BJ (cell line): ENCODE results near the gene ATP6V0E1. TPM values are rescaled to one million over a fixed set of nuclear protein-coding genes. Genes with fewer than 3 reads are reported as not detected.

Experiments
- CTCF ChIA-PET: fragments of 350-600 bp; formaldehyde crosslinking; extraction: SDS; loops from one replicate; lab custom pipeline; 2021; ENCODE audit warnings: antibody characterized with exemption, inconsistent platforms; lab: Yijun Ruan, JAX
- POLR2A ChIA-PET: fragments of 300-600 bp; sonication (Branson Sonifier 250); formaldehyde crosslinking; extraction: SDS; loops from one replicate; lab custom pipeline; 2021; ENCODE audit warnings: antibody characterized with exemption; lab: Charles Lee
- DNase-seq: peaks from one replicate; pipeline ENCODE4 v3.0.0-alpha.2; 2011; ENCODE audit warnings: low read depth
- H3K27me3 ChIP-seq: 2 replicates; pipeline ENCODE4 v1.6.0; 2011; ENCODE audit warnings: low read length; ENCODE audit not compliant: control insufficient read depth, insufficient read depth
- H3K36me3 ChIP-seq: 2 replicates; pipeline ENCODE4 v1.5.1; 2011; ENCODE audit warnings: low read length; ENCODE audit not compliant: control insufficient read depth, insufficient read depth
- H3K4me3 ChIP-seq: 2 replicates; pipeline ENCODE4 v1.5.1; 2011; ENCODE audit warnings: low read depth, mild to moderate bottlenecking, control low read depth, low read length
- CTCF ChIP-seq: IDR thresholded peaks from 2 replicates; pipeline ENCODE4 v1.5.1; 2011; ENCODE audit warnings: low read depth, mild to moderate bottlenecking, control low read depth, inconsistent platforms, low read length, moderate library complexity; ENCODE audit not compliant: insufficient read depth
- polyA plus RNA-seq: library from polyadenylated mRNA; depleted of rRNA; stranded (reverse); fragments of >200 nt; gene quantifications from 2 replicates; pipeline ENCODE4 v1.2.3, GENCODE V29; 2011

ATP6V0E1 gene
- polyA plus RNA-seq, 1 experiment = 491 TPM

GRCh38 chr5:172943283-172943841 is 40.2 kb upstream of the ATP6V0E1 start:
- ChIA-PET POLR2A (interaction anchor here (0.5 kb wide), 1 partner anchor 178 kb away, joined by 5 read pairs; no protein-coding TSS in a partner anchor), CTCF (interaction anchor here (1.0 to 24.0 kb wide), 3 partner anchors 11 to 233 kb away, joined by 5 to 441 read pairs (median 34); no protein-coding TSS in a partner anchor)
- no peak for TF ChIP-seq CTCF

DNA sequence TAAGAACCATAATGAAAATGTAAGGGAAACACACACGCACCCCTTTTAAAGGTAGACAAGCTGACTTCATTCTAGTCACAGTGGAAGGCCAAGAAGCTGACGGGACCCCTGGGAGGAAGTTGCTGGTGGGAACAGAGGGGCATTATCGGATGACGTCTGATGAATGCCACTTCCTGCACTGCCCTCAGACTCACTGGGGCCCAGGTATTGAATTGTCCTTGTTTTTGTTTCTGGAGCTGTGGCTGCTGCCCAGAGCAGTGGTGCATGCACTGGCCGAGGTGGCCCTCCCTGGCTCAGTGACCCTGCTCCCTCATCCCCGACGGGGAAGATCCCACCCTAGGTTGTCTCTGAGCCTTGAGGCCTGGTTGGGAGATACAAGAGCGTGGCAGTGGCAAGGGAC is 39.7 kb upstream of the ATP6V0E1 start:
- no peaks in the 10 kb centered on the region for H3K27me3 ChIP-seq
- peaks cover 16% of the 10 kb centered on the region for H3K36me3 ChIP-seq
- H3K4me3 ChIP-seq = no peak overlapping the region
- DNase-seq = no peak
- POLR2A ChIA-PET = no interaction called here
- CTCF ChIA-PET = interaction anchor here (3.7 to 24.0 kb wide), 2 partner anchors 11 to 234 kb away, joined by 34 to 441 read pairs; no protein-coding TSS in a partner anchor
- TF ChIP-seq CTCF = no peak

More at GRCh38 chr5:172943283-172943841, 40.2 kb upstream of the ATP6V0E1 start:
- DNase-seq = peak; percentile 61
- Histone ChIP-seq H3K27me3 (no peaks in the 10 kb centered on the region), H3K4me3 (no peak overlapping the region), H3K36me3 (peaks cover 16% of the 10 kb centered on the region)

GRCh38 chr5:172944741-172945140 is 38.8 kb upstream of the ATP6V0E1 start:
- peaks cover 12% of the 10 kb centered on the region for H3K36me3 ChIP-seq
- CTCF ChIA-PET = interaction anchor here (3.7 to 24.0 kb wide), 2 partner anchors 12 to 235 kb away, joined by 34 to 441 read pairs; no protein-coding TSS in a partner anchor

DNA sequence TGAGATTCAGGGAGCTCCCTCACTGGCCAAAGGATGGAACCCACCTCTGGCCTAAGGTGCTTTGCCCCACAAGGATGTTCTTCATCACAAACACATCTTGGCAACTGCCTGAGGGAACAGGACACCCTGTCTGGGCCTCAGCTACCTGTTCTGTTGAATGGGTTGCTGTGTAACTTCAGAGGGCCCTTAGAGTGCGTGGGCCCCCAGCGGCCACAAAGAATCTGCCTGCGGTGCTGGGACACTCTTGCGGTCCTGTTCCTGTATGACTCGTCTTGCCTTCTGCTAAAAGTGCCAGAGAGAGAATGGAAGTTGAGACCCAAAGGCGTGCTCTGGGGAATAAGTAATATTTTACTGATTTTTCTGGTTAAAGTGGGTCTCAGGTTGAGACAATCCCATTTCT is 38.4 kb upstream of the ATP6V0E1 start:
- H3K27me3 ChIP-seq = no peaks in the 10 kb centered on the region
- TF ChIP-seq CTCF = no peak
- H3K36me3 ChIP-seq = peaks cover 12% of the 10 kb centered on the region
- no peak for DNase-seq
- H3K4me3 ChIP-seq = no peak overlapping the region
- CTCF ChIA-PET = interaction anchor here (3.7 to 24.0 kb wide), 2 partner anchors 13 to 235 kb away, joined by 34 to 441 read pairs; no protein-coding TSS in a partner anchor
- POLR2A ChIA-PET = no interaction called here

More at GRCh38 chr5:172944741-172945140, 38.8 kb upstream of the ATP6V0E1 start:
- no peak for TF ChIP-seq CTCF
- no peak for DNase-seq
- no peak overlapping the region for H3K4me3 ChIP-seq
- POLR2A ChIA-PET = no interaction called here
- no peaks in the 10 kb centered on the region for H3K27me3 ChIP-seq

GRCh38 chr5:172946146-172946545 is 37.4 kb upstream of the ATP6V0E1 start:
- ChIA-PET POLR2A (no interaction called here), CTCF (interaction anchor here (2.5 to 24.0 kb wide), 2 partner anchors 14 to 236 kb away, joined by 9 to 441 read pairs; no protein-coding TSS in a partner anchor)
- TF ChIP-seq CTCF = no peak
- H3K4me3 ChIP-seq = no peak overlapping the region
- peaks cover 10% of the 10 kb centered on the region for H3K36me3 ChIP-seq
- no peaks in the 10 kb centered on the region for H3K27me3 ChIP-seq
- no peak for DNase-seq
